Hematopoietic multipotent progenitor cell treated with erythropoietin and hydrocortisone succinate and interleukin-3 and kit ligand, for 8 days (in vitro differentiated cells): ENCODE measurements around the gene ELAVL1.

Experiments
- DNase-seq: peaks from one replicate; pipeline ENCODE4 v3.0.0-alpha.2; 2015

The ELAVL1 gene

GRCh38 chr19:8020681-8021080 is 15.2 kb upstream of the ELAVL1 start:
- no peak for DNase-seq

- DNase-seq = peak; percentile 85
Observed at GRCh38 chr19:8017808-8018207, 12.4 kb upstream of the ELAVL1 start.

GRCh38 chr19:8004723-8005513 is 523 bp downstream of the ELAVL1 start:
- no peak for DNase-seq

GRCh38 chr19:8004001-8004400 is 1.4 kb downstream of the ELAVL1 start:
- DNase-seq = no peak

GRCh38 chr19:8001995-8002849 is 3.2 kb downstream of the ELAVL1 start:
- DNase-seq = peak; percentile 87

GRCh38 chr19:8001651-8001994 is 3.8 kb downstream of the ELAVL1 start:
- no peak for DNase-seq

GRCh38 chr19:8000298-8001038 is 5.0 kb downstream of the ELAVL1 start:
- no peak for DNase-seq

- no peak for DNase-seq
Observed at GRCh38 chr19:7999376-7999775, 6.1 kb downstream of the ELAVL1 start.

GRCh38 chr19:7997809-7998480 is 7.5 kb downstream of the ELAVL1 start:
- no peak for DNase-seq

GRCh38 chr19:7996883-7997282 is 8.6 kb downstream of the ELAVL1 start:
- DNase-seq = no peak

- DNase-seq = no peak
Observed at GRCh38 chr19:7995810-7996158, 9.7 kb downstream of the ELAVL1 start.

- DNase-seq = no peak
Observed at GRCh38 chr19:7994928-7995809, 10.3 kb downstream of the ELAVL1 start.

GRCh38 chr19:7994114-7994513 is 11.3 kb downstream of the ELAVL1 start:
- DNase-seq = no peak

GRCh38 chr19:7993560-7993959 is 11.9 kb downstream of the ELAVL1 start:
- no peak for DNase-seq

- no peak for DNase-seq
Observed at GRCh38 chr19:7992575-7992974, 12.9 kb downstream of the ELAVL1 start.

- DNase-seq = no peak
Observed at GRCh38 chr19:7989071-7989575, 16.3 kb downstream of the ELAVL1 start.

- DNase-seq = no peak
Observed at GRCh38 chr19:7988307-7988706, 17.1 kb downstream of the ELAVL1 start.

- no peak for DNase-seq
Observed at GRCh38 chr19:7987114-7987768, 18.2 kb downstream of the ELAVL1 start.

- DNase-seq = no peak
Observed at GRCh38 chr19:7986321-7987113, 18.9 kb downstream of the ELAVL1 start.

- DNase-seq = no peak
Observed at GRCh38 chr19:7985481-7985911, 19.9 kb downstream of the ELAVL1 start.
